A549 (cell line): ENCODE data around the gene OCA2.

Source experiments
- CTCF ChIP-seq: fragments of >200 bp; sonication (Bioruptor Twin); formaldehyde crosslinking; IDR thresholded peaks from 3 replicates; pipeline ENCODE4 v1.5.1; 2016
- PBX3 ChIP-seq: IDR thresholded peaks from 2 replicates; pipeline ENCODE4 v1.6.1; 2012
- PHF8 ChIP-seq: fragments of 200-600 bp; sonication (generic); IDR thresholded peaks from 2 replicates; pipeline ENCODE4 v1.6.1; 2016; ENCODE audit warnings: low read depth, mild to moderate bottlenecking, antibody characterized with exemption, moderate library complexity, borderline replicate concordance
- RAD21 ChIP-seq, 2 experiments: fragments of >200 bp in 1 of 2; sonication (Bioruptor Twin) in 1 of 2; formaldehyde crosslinking in 1 of 2; IDR thresholded peaks in 1 of 2; conservative IDR thresholded peaks in 1 of 2; 2 replicates in 1 of 2; 3 replicates in 1 of 2; pipeline ENCODE4 v1.6.1; 2012 to 2018; ENCODE audit warnings: inconsistent platforms in 1 of 2
- SMC3 ChIP-seq: fragments of >200 bp; sonication (Bioruptor Twin); formaldehyde crosslinking; IDR thresholded peaks from 3 replicates; pipeline ENCODE4 v1.6.1; 2018; ENCODE audit warnings: inconsistent platforms
- USF2 ChIP-seq: fragments of 450-650 bp; IDR thresholded peaks from 2 replicates; pipeline ENCODE4 v1.6.1; 2014; ENCODE audit warnings: antibody characterized with exemption
- ZNF302 ChIP-seq: fragments of 250-450 bp; sonication (Bioruptor Pico); IDR thresholded peaks from 2 replicates; pipeline ENCODE4 v1.9.0; 2021; ENCODE audit warnings: inconsistent platforms, mild to moderate bottlenecking, moderate library complexity

GRCh38 chr15:27955087-27955486, 144.0 kb downstream of the OCA2 start:
- TF ChIP-seq PBX3 = no peak
- TF ChIP-seq ZNF302 (CRISPR knock-in tag) = no peak
- TF ChIP-seq CTCF = no peak
- TF ChIP-seq USF2 = no peak
- no peak for TF ChIP-seq RAD21 (conservative IDR thresholded peaks at IDR 0.05 in 1 of 2, IDR thresholded peaks at IDR 0.05 in 1 of 2)
- no peak for TF ChIP-seq SMC3
- no peak for TF ChIP-seq PHF8
